Measurements from ENCODE around the gene UVRAG. TPM values are rescaled to one million over a fixed set of nuclear protein-coding genes. Genes with fewer than 3 reads are reported as not detected.

The UVRAG gene
- total RNA-seq, 1 experiment from 2014 or later = 14.0 TPM

DNA sequence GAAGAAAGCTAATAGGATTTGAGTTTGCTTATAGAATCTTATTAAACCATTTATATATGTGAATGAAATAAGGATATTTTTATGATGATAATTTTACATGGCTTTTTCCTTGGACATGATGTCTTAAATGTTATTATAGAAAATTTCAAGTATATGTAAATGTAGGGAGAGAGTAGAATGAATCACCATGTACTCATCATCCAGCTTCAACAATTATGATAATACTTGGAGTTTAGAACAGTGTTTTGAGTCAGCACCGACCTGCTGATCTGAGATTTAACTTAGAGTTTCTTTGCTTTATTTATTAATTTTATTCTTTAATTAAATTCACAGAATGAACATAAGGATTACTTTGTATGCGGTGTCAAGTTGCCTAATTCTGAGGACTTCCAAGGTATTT is 193.5 kb downstream of the UVRAG start:
- DNase-seq (ENCODE audit: low read depth) = peak; percentile 60

DNA sequence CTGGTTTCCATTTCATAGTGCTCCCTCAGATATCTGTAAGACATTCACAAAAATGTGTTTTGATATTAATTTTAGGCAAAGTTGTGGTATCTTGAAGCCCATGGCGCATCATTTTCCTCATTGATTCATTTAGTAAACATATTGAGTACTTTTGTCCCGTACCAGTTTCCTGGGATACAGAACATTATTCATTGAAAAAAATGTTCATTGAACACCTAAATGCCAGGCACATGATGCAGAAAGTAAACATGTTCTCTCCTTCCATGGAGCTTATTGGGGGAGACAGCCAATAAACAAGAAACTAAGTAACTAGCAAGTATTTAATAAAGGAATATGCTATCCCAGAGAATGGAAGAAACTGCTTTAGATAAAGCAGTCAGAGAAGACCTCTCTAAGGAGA is 195.0 kb downstream of the UVRAG start:
- DNase-seq (ENCODE audit: low read depth) = no peak

- no peak for DNase-seq (ENCODE audit: low read depth)
Measured at GRCh38 chr11:76013526-76013925, 198.5 kb downstream of the UVRAG start.

- DNase-seq (ENCODE audit: low read depth) = no peak
Measured at GRCh38 chr11:76023236-76024068, 208.4 kb downstream of the UVRAG start.

DNA sequence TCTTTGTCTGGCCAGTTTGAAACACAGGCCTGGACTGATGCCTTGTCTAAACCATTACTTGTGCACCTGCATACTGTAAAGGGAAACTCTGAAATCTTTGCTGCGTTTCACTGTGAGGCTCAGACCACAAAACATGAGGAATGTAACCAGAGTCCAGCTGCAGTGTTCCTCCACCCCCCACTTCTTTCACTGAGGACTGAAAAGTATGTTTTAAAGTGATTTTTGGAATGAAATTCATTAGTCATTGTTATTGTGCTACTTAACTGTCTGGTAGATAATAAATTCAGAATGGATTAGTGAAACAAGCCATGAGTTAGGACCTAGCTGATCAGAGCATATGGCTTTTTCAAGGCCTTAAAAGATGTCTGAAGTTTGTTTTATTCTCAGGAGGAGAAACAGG is 210.1 kb downstream of the UVRAG start:
- DNase-seq (ENCODE audit: low read depth) = peak; percentile 57

DNA sequence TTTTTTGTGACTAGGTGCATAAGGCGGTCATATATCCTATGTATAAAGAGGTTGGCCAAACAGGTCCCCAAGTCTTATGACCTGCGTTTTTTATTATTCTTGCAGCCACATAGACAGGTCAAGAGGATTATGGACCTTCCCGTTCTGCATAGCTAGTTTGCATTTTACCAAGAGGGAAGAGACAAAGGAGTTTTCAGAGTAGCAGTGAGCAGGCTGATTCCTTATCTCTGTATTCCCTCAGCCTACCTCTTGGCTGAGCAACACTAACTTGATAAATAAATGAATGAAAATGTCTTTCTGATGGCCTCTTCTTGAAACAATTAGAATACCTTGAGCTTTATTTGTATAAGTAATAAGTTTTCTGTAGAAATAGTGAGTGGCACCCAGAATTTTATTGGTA is 210.8 kb downstream of the UVRAG start:
- DNase-seq (ENCODE audit: low read depth) = no peak

GRCh38 chr11:76026281-76026680 is 211.3 kb downstream of the UVRAG start:
- no peak for DNase-seq (ENCODE audit: low read depth)

GRCh38 chr11:76026862-76027261 is 211.9 kb downstream of the UVRAG start:
- DNase-seq (ENCODE audit: low read depth) = no peak

DNA sequence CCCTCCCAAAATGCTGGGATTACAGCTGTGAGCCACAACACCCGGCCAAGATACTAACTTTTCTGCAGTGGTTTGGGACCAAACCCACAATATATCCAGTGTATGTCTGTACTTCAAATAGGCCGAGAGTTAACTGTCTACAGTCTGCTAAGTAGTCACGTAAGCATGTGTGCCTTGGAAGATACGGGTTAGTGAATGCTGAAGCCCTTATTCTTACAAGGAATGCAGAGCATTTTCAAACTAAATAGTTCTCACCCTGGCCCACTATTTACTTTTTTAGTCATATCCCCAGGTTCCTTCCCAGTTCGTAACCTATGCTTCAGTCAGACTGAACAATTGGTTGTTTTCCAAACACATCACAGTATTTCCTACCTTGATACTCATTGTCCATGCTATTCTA is 215.3 kb downstream of the UVRAG start:
- DNase-seq (ENCODE audit: low read depth) = peak; percentile 86

DNA sequence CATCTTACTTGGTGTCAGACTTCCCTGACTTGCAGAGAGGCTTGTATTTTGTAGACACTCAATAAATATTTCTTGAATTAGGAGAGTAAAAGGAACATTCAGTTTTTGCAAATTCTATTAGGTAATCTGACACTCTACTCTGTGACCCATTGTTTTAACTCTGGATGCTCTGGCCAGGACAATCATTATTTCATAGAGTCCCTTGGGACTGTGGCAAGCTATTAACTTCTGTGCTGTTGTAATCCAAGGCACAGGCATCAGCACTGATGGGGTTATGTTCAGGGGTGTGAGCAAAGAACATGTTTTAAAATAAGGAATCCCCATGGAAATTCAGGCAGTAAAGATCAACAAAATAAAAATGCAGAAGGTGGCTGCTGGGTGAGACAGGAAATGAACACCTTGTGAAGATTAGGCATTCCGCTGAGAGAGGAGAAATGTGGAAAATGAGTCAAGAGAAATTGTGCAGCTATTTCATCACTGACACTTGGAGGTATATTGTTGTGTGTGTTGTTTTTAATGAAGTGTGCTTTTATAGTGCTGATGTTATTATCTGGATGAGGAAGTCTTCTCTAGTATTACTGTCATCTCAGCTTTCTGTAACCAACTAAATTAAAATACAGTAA is 216.1 kb downstream of the UVRAG start:
- DNase-seq (ENCODE audit: low read depth) = peak; percentile 17

DNA sequence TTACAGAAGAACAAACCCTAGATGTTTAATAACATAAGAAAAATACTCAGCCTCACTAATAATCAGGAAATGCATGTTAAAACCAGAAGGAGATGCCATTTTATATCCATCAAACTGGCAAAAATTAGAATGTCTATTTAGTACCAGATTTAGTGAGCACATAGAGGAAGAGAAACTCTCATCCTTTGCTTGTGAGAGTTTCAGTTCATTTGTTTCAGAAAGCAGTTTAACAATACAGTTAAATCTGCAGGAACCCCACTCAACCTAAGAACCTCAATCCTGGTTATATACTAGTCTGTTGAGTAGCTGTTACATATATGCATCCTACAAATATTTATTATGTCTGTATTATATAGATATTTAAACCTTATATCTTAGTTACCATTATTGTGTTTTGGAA is 218.7 kb downstream of the UVRAG start:
- DNase-seq (ENCODE audit: low read depth) = no peak

- DNase-seq (ENCODE audit: low read depth) = no peak
Measured at GRCh38 chr11:76035020-76035419, 220.0 kb downstream of the UVRAG start.

GRCh38 chr11:76038608-76039007 is 223.6 kb downstream of the UVRAG start:
- no peak for DNase-seq (ENCODE audit: low read depth)

DNA sequence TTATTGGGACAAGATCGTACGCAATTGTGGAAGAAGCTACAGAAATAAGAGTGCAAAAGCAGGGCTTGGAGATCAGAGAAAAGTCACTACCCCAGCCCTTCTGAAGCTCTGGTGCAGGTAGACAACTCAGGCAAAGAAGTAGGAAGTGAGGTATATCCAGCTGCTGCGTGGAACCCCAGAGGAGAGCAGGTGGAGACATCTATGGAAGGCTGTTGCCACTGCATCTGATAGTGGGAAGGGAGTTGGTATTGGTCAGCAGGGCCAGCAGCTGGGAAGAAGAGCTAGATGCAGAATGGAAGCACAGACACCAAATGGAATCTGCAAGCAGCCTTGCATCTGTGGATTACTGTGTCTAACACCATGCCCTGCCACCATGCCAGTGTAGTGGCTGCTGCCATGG is 226.2 kb downstream of the UVRAG start:
- DNase-seq (ENCODE audit: low read depth) = no peak

DNA sequence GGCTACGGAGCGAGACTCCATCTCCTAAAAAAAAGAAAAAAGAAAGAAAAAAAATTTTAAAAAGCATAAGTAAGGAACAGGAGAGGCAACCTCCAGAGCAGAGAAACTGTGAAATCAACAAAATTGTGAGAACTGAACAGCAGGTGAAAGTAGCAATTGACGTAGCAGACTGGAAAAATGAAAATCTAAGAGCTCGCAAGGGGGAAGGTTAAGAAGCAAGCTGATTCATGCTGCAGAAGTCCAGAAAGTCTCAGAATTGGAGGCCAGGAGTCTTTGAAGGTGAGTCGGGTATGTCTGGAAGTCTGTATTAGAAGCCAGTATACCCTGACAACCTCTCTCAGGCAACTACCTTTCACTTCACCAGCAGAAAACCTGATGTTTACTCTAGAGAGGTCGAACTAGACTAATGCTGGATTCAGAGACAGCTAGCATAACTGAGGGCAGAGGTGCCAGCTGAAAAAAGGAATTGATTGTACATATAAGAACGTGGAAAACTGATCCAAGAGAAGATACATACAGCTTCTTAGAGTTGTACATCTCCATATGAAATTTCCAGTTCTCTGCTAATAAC is 229.8 kb downstream of the UVRAG start:
- no peak for DNase-seq (ENCODE audit: low read depth)

GRCh38 chr11:76047231-76047630 is 232.2 kb downstream of the UVRAG start:
- DNase-seq (ENCODE audit: low read depth) = peak; percentile 22

DNA sequence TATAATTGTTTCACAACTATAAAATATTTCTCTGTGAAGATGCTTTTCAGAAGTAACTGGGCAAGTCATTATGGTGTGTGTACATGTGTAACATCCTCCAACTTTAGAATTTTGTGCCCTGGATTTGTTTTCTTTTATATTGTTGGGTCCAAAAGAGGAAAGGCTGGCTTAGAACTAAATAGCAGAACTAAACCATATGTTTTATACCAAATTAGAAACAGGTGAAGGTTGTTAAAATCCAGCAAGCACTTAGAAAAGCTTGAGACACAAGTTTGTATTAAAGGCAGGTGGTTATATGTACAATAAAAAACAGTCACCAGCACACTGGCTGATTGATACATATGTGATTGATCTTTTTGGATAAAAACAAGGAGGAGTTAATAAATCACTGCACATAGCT is 232.8 kb downstream of the UVRAG start:
- no peak for DNase-seq (ENCODE audit: low read depth)

DNA sequence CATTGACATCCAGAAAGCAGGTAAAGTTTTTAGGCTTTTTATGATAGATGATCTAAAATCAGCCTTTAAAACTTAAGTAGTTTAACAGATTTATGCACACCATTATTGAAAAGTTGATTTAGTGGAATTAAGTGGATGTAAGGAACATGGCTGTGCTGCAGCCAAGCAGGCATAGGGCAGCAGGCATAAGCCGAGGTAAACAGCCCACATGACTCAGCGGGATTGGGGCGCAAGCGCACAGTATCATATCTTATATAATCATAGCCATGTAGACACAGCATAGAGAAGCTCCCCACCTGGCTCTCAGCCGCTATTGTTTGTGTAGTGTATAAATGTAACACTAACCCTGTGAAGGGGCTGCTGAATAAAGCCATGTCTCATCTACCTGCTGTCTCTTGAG is 233.8 kb downstream of the UVRAG start:
- no peak for DNase-seq (ENCODE audit: low read depth)

GRCh38 chr11:76049511-76049910 is 234.5 kb downstream of the UVRAG start:
- DNase-seq (ENCODE audit: low read depth) = no peak

DNA sequence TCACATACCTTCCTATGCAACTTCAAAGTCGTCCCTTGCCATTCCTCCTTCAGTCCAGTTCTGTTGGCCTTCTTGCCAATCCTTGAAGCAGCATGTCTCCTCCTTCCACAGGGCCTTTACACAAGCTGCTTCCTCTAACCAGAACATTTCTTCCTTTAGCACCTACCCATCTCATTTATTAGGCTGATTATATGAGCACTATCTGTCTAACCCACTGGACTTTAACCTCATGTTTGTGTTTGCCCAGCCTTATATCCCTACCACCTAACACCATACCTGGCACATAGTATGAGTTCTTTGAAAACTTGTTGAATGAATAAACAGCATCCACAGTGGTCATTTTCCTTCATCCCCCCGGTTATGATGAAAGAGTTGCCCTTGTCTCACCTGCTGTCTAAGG is 236.9 kb downstream of the UVRAG start:
- no peak for DNase-seq (ENCODE audit: low read depth)

GRCh38 chr11:76054330-76054729 is 239.3 kb downstream of the UVRAG start:
- no peak for DNase-seq (ENCODE audit: low read depth)

DNA sequence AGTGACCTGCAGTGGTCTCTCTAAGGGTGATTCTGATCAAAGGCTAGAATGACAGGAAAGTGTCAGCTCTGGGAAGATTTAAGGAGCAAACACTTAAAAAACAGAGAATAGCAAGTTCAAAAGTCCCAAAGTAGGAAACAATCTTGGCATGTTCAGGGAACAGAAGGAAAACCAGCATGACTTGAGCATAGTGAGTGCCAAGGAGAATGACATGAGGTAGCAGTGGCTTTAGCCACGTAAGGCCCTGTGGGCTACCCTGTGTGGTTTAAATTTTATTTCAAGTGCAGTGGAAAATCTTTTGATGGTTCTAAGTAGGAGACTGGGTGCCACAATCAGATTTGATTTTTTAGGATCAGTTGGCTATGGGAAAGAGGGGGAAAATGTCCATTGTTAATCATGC is 241.9 kb downstream of the UVRAG start:
- no peak for DNase-seq (ENCODE audit: low read depth)
